CD14-positive monocyte (primary cell): Measurements from ENCODE around the gene CAPN11. TPM values are rescaled to one million over a fixed set of nuclear protein-coding genes. Genes with fewer than 3 reads are reported as not detected.

Source experiments
- DNase-seq, 3 donors: peaks; one replicate each; pipeline ENCODE4 v3.0.0-alpha.2; 2011 to 2022
- H2AFZ ChIP-seq: 2 replicates; pipeline ENCODE4 v1.6.0; 2012; ENCODE audit warnings: mild to moderate bottlenecking, low read depth, low read length, inconsistent platforms; ENCODE audit not compliant: insufficient read depth, poor library complexity, severe bottlenecking
- H3K27ac ChIP-seq, 2 donors: 1 replicate in 1 of 2; 2 replicates in 1 of 2; pipeline ENCODE4 v1.5.1; 2012 to 2013; ENCODE audit warnings: low read length in 2 of 2, control low read depth in 1 of 2, inconsistent platforms in 1 of 2, low read depth in 1 of 2, mild to moderate bottlenecking in 1 of 2
- H3K27me3 ChIP-seq, 2 donors: one replicate each; pipeline versions ENCODE4 v1.6.0 to v1.6.1; 2011 to 2013; ENCODE audit warnings: low read length in 2 of 2; ENCODE audit not compliant: control insufficient read depth in 2 of 2, insufficient read depth in 2 of 2
- H3K36me3 ChIP-seq, 2 donors: replicated peaks in 1 of 2; 1 replicate in 1 of 2; 2 replicates in 1 of 2; pipeline versions ENCODE4 v1.5.1 to v1.6.1; 2012 to 2013; ENCODE audit warnings: low read length in 2 of 2, control low read depth in 1 of 2, inconsistent platforms in 1 of 2, mild to moderate bottlenecking in 1 of 2; ENCODE audit not compliant: insufficient read depth in 2 of 2, control insufficient read depth in 1 of 2
- H3K4me1 ChIP-seq, 2 donors: 1 replicate in 1 of 2; 2 replicates in 1 of 2; pipeline versions ENCODE4 v1.5.1 to v1.6.1; 2012 to 2013; ENCODE audit warnings: low read length in 2 of 2, control low read depth in 1 of 2, inconsistent platforms in 1 of 2, mild to moderate bottlenecking in 1 of 2, moderate library complexity in 1 of 2; ENCODE audit not compliant: insufficient read depth in 2 of 2, control insufficient read depth in 1 of 2
- H3K4me2 ChIP-seq: replicated peaks from 2 replicates; pipeline ENCODE3; 2012; ENCODE audit warnings: low read length, moderate library complexity, mild to moderate bottlenecking; ENCODE audit not compliant: poor library complexity, severe bottlenecking; ENCODE audit errors: extremely low read depth
- H3K4me3 ChIP-seq, 3 experiments: fragments of 200-600 bp in 1 of 3; sonication (generic) in 1 of 3; replicated peaks in 1 of 3; 1 replicate in 2 of 3; 2 replicates in 1 of 3; pipeline ENCODE4 v1.5.1; 2011 to 2013; ENCODE audit warnings: low read length in 3 of 3, mild to moderate bottlenecking in 3 of 3, control low read depth in 2 of 3, low read depth in 2 of 3, inconsistent platforms in 1 of 3, moderate library complexity in 1 of 3
- H3K79me2 ChIP-seq: 2 replicates; pipeline ENCODE4 v1.6.0; 2012; ENCODE audit warnings: mild to moderate bottlenecking, control low read depth, inconsistent platforms, low read length, moderate library complexity; ENCODE audit not compliant: insufficient read depth
- H3K9ac ChIP-seq: 2 replicates; pipeline ENCODE4 v1.6.0; 2017; ENCODE audit warnings: low read length, mild to moderate bottlenecking; ENCODE audit not compliant: insufficient read depth, poor library complexity, severe bottlenecking
- H3K9me3 ChIP-seq, 2 donors: replicated peaks in 1 of 2; 1 replicate in 1 of 2; 2 replicates in 1 of 2; pipeline versions ENCODE4 v1.5.1 to v1.6.1; 2012 to 2013; ENCODE audit warnings: low read length in 2 of 2, control low read depth in 1 of 2; ENCODE audit not compliant: control insufficient read depth in 1 of 2, insufficient read depth in 1 of 2
- H4K20me1 ChIP-seq: 2 replicates; pipeline ENCODE4 v1.6.0; 2012; ENCODE audit warnings: mild to moderate bottlenecking, low read length, control low read depth, moderate library complexity; ENCODE audit not compliant: insufficient read depth
- H3K27ac Mint-ChIP-seq, 7 donors: one replicate each; pipeline ENCODE4 v1.8.0; 2020; ENCODE audit warnings: mild to moderate bottlenecking in 7 of 7, mixed read lengths in 7 of 7, moderate library complexity in 6 of 7, inconsistent platforms in 2 of 7
- H3K27me3 Mint-ChIP-seq, 3 donors: one replicate each; pipeline ENCODE4 v1.8.0; 2021 to 2022; ENCODE audit warnings: low read depth in 3 of 3, mild to moderate bottlenecking in 3 of 3, mixed read lengths in 3 of 3, moderate library complexity in 3 of 3, inconsistent platforms in 1 of 3
- H3K36me3 Mint-ChIP-seq, 2 donors: one replicate each; pipeline ENCODE4 v1.8.0; 2020; ENCODE audit warnings: mixed read lengths in 2 of 2, inconsistent platforms in 1 of 2, mild to moderate bottlenecking in 1 of 2
- H3K4me1 Mint-ChIP-seq: one replicate; pipeline ENCODE4 v1.8.0; 2020; ENCODE audit warnings: mild to moderate bottlenecking, mixed read lengths
- H3K4me3 Mint-ChIP-seq, 2 donors: one replicate each; pipeline ENCODE4 v1.8.0; 2020; ENCODE audit warnings: mild to moderate bottlenecking in 2 of 2, mixed read lengths in 2 of 2, moderate library complexity in 1 of 2
- H3K9me3 Mint-ChIP-seq, 7 donors: one replicate each; pipeline ENCODE4 v1.8.0; 2020 to 2022; ENCODE audit warnings: mixed read lengths in 7 of 7, mild to moderate bottlenecking in 6 of 7, moderate library complexity in 6 of 7, inconsistent platforms in 2 of 7
- WGBS: methylation state at CpG from one replicate; pipeline ENCODE4 v1.1.5; 2013; ENCODE audit warnings: missing lambda C conversion rate; ENCODE audit not compliant: insufficient coverage; 5-methylcytosine and 5-hydroxymethylcytosine counted together
- intact Hi-C, 2 donors: fragments of 100-400 bp; cut with micrococcal nuclease; formaldehyde crosslinking; loops; one replicate each; pipeline versions ENCODE4 v1.15.0 to v1.15.1; 2023
- polyA plus RNA-seq, 3 donors: library from polyadenylated mRNA; depleted of rRNA in 1 of 3; unstranded in 2 of 3; stranded (reverse) in 1 of 3; fragments of 300-500 nt in 2 of 3; fragments of >200 nt in 1 of 3; fragmentation: Illumina TruSeq in 2 of 3; gene quantifications; 1 replicate in 2 of 3; 2 replicates in 1 of 3; pipeline ENCODE4 v1.2.3, GENCODE V29; 2012 to 2021
- TF ChIP-seq, protein P1 (sequence below): fragments of 200-600 bp; IDR thresholded peaks from one replicate; pipeline ENCODE4 v1.8.0; 2022; ENCODE audit warnings: antibody characterized with exemption, mild to moderate bottlenecking

CAPN11 gene
- polyA plus RNA-seq, 3 donors = 0.11 TPM; not detected in 2

DNA sequence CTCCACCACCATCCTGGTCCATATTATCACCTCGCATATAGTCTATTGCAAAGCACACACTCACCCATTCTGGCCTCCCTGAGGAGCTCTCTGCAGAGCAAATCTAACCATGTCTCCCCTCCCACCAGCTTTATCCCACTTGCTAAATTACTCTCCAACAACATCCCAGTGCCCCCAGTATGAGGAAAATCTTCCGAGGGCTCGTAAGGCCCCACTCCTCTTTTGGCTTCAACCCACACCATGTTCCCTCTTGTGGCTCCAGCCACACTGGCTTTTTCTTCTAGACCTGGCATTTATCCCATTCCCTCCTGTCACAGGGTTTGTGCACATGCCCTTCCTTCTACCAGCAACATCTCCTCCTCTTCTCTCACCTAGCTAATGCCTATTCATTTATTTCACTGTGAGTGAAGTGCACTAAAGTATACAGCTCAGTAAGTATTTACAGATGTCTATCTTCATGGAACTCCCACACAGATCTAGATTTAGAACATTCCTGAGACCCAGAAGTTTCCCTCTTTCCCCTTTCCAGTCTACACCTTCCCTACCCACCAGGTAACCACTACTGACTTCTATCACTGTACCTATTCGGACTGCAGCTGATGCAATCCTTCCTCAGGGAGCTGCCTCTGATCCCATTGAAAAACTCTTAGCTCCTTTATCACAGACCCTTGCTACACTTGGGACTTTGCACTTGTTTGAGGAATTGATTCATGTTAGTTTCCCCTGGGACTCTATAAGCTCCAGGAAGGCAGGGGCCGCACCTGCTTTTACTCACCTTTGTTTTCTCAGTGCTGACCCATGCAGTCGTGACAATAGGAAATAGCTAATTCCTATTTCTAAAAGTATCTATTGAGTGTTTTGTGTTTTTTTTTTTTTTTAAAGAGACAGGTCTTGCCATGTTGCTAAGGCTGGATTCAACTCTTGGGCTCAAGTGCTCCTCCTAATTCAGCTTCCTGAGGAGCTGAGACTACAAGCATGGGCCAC, 46.9 kb upstream of the CAPN11 start:
- TF ChIP-seq, protein P1, sequence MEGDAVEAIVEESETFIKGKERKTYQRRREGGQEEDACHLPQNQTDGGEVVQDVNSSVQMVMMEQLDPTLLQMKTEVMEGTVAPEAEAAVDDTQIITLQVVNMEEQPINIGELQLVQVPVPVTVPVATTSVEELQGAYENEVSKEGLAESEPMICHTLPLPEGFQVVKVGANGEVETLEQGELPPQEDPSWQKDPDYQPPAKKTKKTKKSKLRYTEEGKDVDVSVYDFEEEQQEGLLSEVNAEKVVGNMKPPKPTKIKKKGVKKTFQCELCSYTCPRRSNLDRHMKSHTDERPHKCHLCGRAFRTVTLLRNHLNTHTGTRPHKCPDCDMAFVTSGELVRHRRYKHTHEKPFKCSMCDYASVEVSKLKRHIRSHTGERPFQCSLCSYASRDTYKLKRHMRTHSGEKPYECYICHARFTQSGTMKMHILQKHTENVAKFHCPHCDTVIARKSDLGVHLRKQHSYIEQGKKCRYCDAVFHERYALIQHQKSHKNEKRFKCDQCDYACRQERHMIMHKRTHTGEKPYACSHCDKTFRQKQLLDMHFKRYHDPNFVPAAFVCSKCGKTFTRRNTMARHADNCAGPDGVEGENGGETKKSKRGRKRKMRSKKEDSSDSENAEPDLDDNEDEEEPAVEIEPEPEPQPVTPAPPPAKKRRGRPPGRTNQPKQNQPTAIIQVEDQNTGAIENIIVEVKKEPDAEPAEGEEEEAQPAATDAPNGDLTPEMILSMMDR = no peak
- WGBS = 96% methylated on average over 4 of the region's 6 CpGs
- peak overlapping the region in 1 of 2 donors; percentile 37 for H3K4me3 Mint-ChIP-seq

GRCh38 chr6:44113414-44113813, 45.2 kb upstream of the CAPN11 start:
- H3K79me2 ChIP-seq = peaks cover 33% of the 10 kb centered on the region
- H3K4me1 ChIP-seq = peaks cover 0 to under 1% of the 10 kb centered on the region in 2 donors
- H3K27ac ChIP-seq = no peak overlapping the region
- TF ChIP-seq, protein P1 = no peak
- H3K36me3 ChIP-seq = peaks cover 69 to 88% of the 10 kb centered on the region in 2 donors
- no peak overlapping the region for H3K27ac Mint-ChIP-seq
- peaks cover 67 to 89% of the 10 kb centered on the region in 2 donors for H3K36me3 Mint-ChIP-seq
- no peak overlapping the region for H3K4me2 ChIP-seq
- DNase-seq = no peak
- no peak overlapping the region for H3K4me3 ChIP-seq
- WGBS = 88% methylated on average over 3 of the region's 3 CpGs
- H3K27me3 ChIP-seq = no peaks in the 10 kb centered on the region
- H3K4me1 Mint-ChIP-seq = peaks cover 2% of the 10 kb centered on the region
- no peaks in the 10 kb centered on the region for H3K27me3 Mint-ChIP-seq
- H4K20me1 ChIP-seq = peaks cover 42% of the 10 kb centered on the region
- no peaks in the 10 kb centered on the region for H3K9me3 ChIP-seq
- H2AFZ ChIP-seq = no peak overlapping the region
- H3K4me3 Mint-ChIP-seq = no peak overlapping the region
- H3K9me3 Mint-ChIP-seq = no peaks in the 10 kb centered on the region
- no peak overlapping the region for H3K9ac ChIP-seq
- intact Hi-C loops = no loop called here

More for the DNA sequence above, 46.9 kb upstream of the CAPN11 start:
- H3K27me3 Mint-ChIP-seq = no peaks in the 10 kb centered on the region
- peaks cover 33% of the 10 kb centered on the region for H4K20me1 ChIP-seq
- H3K27ac Mint-ChIP-seq = peak overlapping the region in 1 of 7 donors; percentile 23
- H3K4me1 ChIP-seq = no peaks in the 10 kb centered on the region
- no peaks in the 10 kb centered on the region for H3K9me3 Mint-ChIP-seq
- no peaks in the 10 kb centered on the region for H3K27me3 ChIP-seq
- H3K36me3 ChIP-seq = peaks cover 79 to 95% of the 10 kb centered on the region in 2 donors
- H3K4me1 Mint-ChIP-seq = no peaks in the 10 kb centered on the region
- no peak overlapping the region for H3K4me2 ChIP-seq
- intact Hi-C loops = no loop called here
- peaks cover 74 to 91% of the 10 kb centered on the region in 2 donors for H3K36me3 Mint-ChIP-seq
- no peaks in the 10 kb centered on the region for H3K9me3 ChIP-seq
- H2AFZ ChIP-seq = no peak overlapping the region
- peaks cover 16% of the 10 kb centered on the region for H3K79me2 ChIP-seq
- H3K4me3 ChIP-seq = no peak overlapping the region
- H3K9ac ChIP-seq = no peak overlapping the region
- DNase-seq = no peak
- H3K27ac ChIP-seq = no peak overlapping the region
